ENCODE results near the gene ILKAP. TPM values are rescaled to one million over a fixed set of nuclear protein-coding genes. Genes with fewer than 3 reads are reported as not detected.

Gene ILKAP
- polyA plus RNA-seq, 3 donors: 39.3 to 42.9 (median 42.4) TPM

- DNase-seq (ENCODE audit: low read depth in 3 of 3, low spot score in 2 of 3): peak; percentile 74 to 85 (median 76)
These were observed 48.3 kb downstream of the ILKAP start for GRCh38 chr2:238155051-238155760.

GRCh38 chr2:238154570-238154969, 48.9 kb downstream of the ILKAP start:
- DNase-seq (ENCODE audit: low read depth in 3 of 3, low spot score in 2 of 3): no peak

- DNase-seq (ENCODE audit: low read depth in 3 of 3, low spot score in 2 of 3): no peak
These were observed 50.5 kb downstream of the ILKAP start for GRCh38 chr2:238152771-238153688.

GRCh38 chr2:238151628-238152235, 51.8 kb downstream of the ILKAP start:
- DNase-seq (ENCODE audit: low read depth in 3 of 3, low spot score in 2 of 3): no peak

GRCh38 chr2:238151205-238151604, 52.3 kb downstream of the ILKAP start:
- DNase-seq (ENCODE audit: low read depth in 3 of 3, low spot score in 2 of 3): no peak

- no peak for DNase-seq (ENCODE audit: low read depth in 3 of 3, low spot score in 2 of 3)
These were observed 52.8 kb downstream of the ILKAP start for GRCh38 chr2:238150686-238151085.

- no peak for DNase-seq (ENCODE audit: low read depth in 3 of 3, low spot score in 2 of 3)
These were observed 53.5 kb downstream of the ILKAP start for GRCh38 chr2:238149841-238150572.

GRCh38 chr2:238148981-238149380, 54.5 kb downstream of the ILKAP start:
- no peak for DNase-seq (ENCODE audit: low read depth in 3 of 3, low spot score in 2 of 3)

GRCh38 chr2:238146884-238147544, 56.5 kb downstream of the ILKAP start:
- no peak for DNase-seq (ENCODE audit: low read depth in 3 of 3, low spot score in 2 of 3)

GRCh38 chr2:238145851-238146250, 57.6 kb downstream of the ILKAP start:
- no peak for DNase-seq (ENCODE audit: low read depth in 3 of 3, low spot score in 2 of 3)

GRCh38 chr2:238145046-238145445, 58.4 kb downstream of the ILKAP start:
- DNase-seq (ENCODE audit: low read depth in 3 of 3, low spot score in 2 of 3): no peak

GRCh38 chr2:238144262-238144661, 59.2 kb downstream of the ILKAP start:
- no peak for DNase-seq (ENCODE audit: low read depth in 3 of 3, low spot score in 2 of 3)

GRCh38 chr2:238143239-238143951, 60.1 kb downstream of the ILKAP start:
- no peak for DNase-seq (ENCODE audit: low read depth in 3 of 3, low spot score in 2 of 3)

- DNase-seq (ENCODE audit: low read depth in 3 of 3, low spot score in 2 of 3): no peak
These were observed 60.9 kb downstream of the ILKAP start for GRCh38 chr2:238142382-238143205.

- no peak for DNase-seq (ENCODE audit: low read depth in 3 of 3, low spot score in 2 of 3)
These were observed 61.8 kb downstream of the ILKAP start for GRCh38 chr2:238141541-238142318.

GRCh38 chr2:238140721-238141540, 62.6 kb downstream of the ILKAP start:
- DNase-seq (ENCODE audit: low read depth in 3 of 3, low spot score in 2 of 3): no peak

- DNase-seq (ENCODE audit: low read depth in 3 of 3, low spot score in 2 of 3): no peak
These were observed 63.5 kb downstream of the ILKAP start for GRCh38 chr2:238140040-238140439.

Data from right renal cortex interstitium (tissue), 3 donors.